DMS114 treated with DMSO at 0.1 percent for 48 hours (cell line): ENCODE data around the gene LRR1.
"Not testable (repeated sequence)": the region's sequence is repeated elsewhere in the genome, so short reads cannot be mapped to it uniquely, and the experiment has no call there.

Source experiments
- DNase-seq: peaks from one replicate; lab custom pipeline; 2025; ENCODE audit not compliant: unreplicated experiment; lab: John Stamatoyannopoulos, UW

LRR1 gene

GRCh38 chr14:49598485-49599300, at the start of gene LRR1:
TSS of gene LRR1 (plus strand) at chr14:49598940. CDS start at chr14:49599021, 81 bp downstream.
- peak; percentile 49 for DNase-seq

- no peak for DNase-seq
Measured at GRCh38 chr14:49549446-49549845, 49.3 kb upstream of the LRR1 start.

- no peak for DNase-seq
Measured at GRCh38 chr14:49549881-49550280, 48.9 kb upstream of the LRR1 start.

DNA sequence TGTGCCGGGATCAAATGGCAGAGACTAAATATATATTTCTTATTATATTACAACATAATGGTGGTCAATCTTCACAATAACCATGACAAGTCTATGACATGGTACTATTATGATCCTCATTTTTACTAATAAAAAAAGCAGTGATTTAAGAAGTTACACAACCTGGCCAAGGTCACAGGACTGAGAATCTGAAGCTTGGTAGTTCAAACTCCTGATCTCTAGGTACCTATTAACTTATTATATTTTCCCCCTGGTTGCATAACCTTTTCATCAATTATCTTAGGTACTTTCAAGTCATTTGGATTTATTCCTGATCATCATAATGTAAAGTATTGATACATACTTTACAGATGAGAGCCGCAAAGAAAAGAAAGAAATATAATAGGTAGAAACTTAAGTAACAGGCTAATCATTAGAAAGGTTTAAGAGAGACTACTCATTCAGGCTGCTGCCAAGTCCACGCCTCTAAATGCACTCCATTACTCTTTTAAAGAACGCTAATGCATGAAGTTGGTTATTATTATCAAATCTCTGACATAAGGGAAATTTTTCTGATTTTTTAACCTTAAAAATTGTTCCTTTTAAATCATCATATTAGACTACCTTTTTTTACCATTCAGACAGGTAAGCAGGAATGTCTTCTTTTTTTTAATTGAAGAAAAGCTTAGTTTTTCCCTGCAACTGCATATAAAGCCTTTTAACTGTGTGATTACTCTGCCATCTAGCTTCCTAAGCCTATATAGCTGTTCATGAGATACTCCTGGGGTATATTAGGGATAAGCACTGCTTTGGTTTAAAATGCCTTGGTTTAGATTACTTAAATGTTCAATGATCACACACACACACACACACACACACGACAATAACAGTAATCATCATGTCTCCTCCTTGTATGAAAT, 48.2 kb upstream of the LRR1 start:
- DNase-seq, result peak; percentile 17

- no peak for DNase-seq
Measured at GRCh38 chr14:49551569-49551968, 47.2 kb upstream of the LRR1 start.

DNA sequence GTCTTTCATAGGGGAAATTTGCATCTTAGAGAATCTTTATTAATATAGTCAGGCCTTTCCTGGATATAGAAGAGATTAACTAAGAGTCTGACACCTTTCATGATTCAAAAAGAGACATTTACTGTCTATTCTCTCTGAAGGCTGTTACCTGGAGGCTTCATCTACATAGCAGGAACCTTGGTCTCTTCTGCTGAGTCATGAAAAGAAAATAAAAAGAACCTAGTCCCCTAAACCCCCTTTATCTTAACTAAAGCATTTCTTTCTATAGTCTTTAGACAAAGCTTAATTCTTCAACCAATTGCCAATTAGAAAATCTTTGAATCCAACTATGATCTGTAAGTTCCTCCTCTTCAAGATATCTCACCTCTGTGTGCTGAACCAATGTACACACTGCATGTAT, 45.6 kb upstream of the LRR1 start:
- no peak for DNase-seq

DNA sequence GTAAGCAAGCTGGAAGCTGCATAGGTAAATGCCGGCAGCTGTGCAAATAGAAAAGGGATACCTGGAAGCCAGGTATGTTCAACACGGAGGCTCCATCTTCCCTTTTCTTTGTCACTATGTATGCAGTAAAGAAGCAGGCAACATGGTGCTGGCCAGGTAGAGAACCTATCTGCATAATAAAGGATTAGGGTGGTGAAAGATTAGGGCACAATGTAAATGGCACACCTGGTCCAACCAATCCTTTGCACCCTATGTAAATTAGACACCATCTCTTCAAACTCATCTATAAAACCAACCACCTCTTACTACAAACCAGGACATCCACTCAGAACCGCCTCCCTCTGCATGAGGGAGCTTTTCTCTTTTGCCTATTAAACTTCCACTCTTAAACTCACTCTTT, 44.8 kb upstream of the LRR1 start:
- no peak for DNase-seq

DNA sequence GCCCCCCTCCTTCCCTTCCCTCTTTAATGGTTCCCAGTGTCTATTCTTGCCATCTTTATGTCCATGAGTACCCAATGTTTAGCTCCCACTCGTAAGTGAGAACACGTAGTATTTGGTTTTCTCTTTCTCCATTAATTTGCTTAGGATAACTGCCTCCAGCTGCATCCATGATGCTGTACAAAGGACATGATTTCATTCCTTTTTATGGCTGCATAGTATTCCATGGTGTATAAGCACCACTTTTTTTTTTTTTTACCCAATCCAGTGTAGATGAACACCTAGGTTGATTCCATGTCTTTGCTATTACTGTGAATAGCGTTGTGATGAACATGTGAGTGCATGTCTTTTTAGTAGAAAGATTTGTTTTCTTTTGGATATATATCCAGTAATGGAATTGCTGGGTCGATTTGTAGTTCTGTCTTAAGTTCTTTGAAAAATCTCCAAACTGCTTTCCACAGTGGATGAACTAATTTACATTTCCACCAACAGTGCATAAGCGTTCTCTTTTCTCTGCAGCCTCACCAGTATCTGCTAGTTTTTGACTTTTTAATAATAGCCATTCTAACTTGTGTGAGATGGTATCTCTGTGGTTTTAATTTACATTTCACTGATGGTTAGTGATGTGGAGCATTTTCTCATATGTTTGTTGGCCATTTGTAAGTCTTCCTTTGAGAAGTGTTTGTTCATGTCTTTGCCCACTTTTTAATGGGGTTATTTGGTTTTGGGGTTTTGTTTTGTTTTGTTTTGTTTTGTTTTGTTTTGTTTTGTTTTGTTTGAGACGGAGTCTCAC, 38.6 kb upstream of the LRR1 start:
- DNase-seq, result no peak

- no peak for DNase-seq
Measured at GRCh38 chr14:49566714-49567113, 32.0 kb upstream of the LRR1 start.

DNA sequence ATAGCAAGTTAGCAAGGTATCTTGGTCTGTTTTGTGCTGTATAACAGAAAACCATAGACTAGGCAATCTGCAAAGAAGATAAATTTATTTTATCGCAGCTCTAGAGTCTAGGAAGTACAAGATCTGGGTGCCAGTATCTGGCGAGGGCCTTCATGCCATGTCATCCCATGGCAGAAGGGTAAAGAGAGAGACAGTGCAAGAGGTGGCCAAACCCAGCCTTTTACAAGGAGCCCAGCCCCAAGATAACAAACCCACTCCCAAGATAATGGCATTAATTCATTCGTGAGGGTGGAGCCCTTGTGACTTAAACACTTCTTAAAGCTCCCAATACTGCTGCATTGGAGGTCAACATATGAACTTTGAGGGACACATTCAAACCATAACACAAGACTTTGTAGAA, 29.5 kb upstream of the LRR1 start:
- no peak for DNase-seq

- no peak for DNase-seq
Measured at GRCh38 chr14:49574038-49574437, 24.7 kb upstream of the LRR1 start.

- DNase-seq, result no peak
Measured at GRCh38 chr14:49578141-49578540, 20.6 kb upstream of the LRR1 start.

DNA sequence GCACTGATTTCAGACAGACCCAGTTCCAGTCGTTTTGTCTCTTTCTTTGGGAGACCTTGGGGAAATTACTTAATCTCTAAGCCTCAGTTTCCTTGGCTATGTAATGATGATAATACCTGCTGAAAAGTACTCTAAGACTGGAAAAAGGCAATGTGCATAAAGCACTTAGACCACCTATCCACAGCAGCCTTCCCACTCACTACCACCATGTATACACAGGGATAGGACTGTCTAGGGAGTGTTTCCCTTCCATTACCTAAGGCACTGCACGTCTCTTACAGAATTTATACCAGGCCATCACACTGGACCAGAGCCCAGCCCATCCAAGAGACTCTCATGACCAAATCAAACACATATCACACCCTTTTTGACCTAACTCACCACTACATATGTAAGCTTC, 18.9 kb upstream of the LRR1 start:
- DNase-seq, result no peak

DNA sequence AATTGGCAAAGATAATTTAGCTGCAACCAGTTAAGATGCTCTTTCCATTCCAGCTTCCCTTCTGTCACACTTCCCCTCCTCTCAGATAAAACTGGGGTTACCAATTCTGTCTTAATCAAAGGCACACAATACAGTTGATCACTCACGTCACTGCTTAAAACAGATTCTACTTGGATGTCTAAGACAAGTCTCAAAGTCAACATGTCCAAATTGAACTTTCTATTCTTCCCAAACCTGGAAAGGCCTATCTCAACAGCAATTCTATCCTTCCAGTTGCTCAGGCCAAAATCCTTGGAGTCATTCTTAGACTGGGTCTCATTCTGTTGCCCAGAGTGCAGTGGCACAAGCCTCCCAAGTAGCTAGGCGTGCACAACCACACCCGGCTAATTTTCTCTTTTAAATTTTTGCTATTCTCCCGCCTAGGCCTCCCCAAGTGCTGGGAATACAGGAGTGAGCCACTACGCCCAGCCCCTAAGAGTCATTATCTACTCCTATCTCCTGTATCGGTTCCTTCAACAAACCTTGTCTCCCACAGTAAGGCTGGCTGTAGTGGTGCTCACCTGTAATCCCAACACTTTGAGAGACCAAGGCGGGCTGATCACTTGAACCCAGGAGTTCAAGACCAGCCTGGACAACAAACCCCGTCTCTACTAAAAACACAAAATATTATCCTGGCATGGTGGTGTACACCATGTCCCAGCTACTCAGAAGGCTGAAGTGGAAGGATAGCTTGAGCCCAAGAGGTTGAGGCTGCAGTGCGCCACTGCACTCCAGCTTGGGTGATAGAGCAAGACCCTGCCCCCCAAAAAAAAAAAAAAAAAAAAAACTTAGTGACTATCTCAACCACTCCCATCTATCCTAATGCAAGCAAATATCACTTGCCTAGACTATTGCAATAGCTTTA, 17.3 kb upstream of the LRR1 start:
- DNase-seq, result no peak

DNA sequence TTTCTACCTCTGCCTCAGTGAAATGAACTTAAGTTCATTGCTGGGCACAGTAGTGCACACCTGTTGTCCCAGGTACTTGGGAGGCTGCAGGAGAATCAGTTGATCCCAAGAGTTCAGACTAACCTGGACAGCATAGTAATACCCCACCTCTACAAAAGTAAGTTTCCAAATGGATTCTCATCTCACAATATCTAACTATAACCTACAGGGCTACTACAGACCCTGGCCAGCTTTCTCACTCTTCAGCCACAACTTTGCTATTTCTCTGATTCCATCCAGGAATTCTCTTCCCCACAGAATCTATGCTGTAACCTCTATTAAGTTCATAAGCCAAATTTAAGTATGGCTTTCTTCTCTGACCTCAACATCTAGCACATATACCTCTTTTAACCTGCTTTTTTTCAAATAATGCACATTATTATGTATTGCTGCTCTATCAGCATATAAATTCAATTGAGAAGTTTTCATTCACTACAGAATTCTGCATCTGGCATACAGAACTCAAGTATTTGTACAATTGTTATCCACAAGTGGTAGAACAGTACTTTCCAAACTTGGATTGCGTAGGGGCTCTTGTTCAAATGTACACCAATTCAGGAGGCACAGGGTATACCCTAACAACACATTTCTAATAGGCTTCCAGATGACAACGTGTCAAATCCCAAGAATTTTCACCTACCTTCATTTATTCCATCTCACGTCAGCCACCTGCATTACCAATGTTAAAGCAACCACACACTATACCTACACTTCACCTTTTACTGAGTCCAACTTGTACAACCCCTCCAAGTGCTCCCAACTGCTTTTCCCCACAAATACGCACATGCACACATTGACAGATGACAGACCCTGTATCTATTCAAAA, 16.4 kb upstream of the LRR1 start:
- DNase-seq, result no peak

DNA sequence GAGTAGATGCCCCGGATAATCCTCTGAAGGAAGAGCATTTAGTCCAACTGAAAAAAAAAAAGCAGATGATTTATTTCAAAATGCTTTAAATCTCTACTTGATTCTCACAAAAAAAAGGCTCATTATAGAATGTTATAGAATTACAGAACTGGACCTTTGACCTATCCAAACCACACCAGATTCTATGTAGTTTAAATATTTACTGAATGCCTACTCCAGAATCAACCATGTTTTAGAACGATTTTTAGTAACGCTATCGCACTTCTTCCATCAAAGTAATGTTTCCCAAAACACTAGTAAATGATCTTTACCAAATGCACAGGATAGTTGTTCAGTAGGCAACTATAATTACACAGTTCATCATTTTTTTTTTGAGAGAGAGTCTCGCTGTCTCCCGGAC, 15.1 kb upstream of the LRR1 start:
- DNase-seq, result no peak

DNA sequence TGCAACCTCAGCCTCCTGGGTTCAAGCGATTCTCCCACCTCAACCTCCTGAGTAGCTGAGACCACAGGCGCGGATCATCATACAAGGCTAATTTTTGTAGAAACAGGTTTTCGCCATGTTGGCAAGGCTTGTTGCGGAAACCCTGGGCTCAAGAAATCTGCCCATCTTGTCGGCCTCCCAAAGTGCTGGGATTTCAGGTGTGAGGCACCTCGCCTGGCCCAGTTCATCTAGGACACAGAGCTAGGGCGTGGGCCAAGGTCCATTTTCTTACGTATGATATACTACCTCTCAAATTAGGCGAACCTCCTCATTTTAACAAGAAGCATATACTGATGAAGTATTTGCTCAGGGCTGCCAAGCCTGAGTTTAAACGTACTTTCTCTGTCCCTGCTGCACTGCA, 14.7 kb upstream of the LRR1 start:
- no peak for DNase-seq

GRCh38 chr14:49584981-49585640, 13.6 kb upstream of the LRR1 start:
- DNase-seq, result not testable (repeated sequence)
